GM21515 (cell line): Measurements from ENCODE around the gene DTWD1.
A peak's percentile ranks its signal among the peaks of the same experiment; 100 is the strongest.
"Not testable (repeated sequence)": the region's sequence is repeated elsewhere in the genome, so short reads cannot be mapped to it uniquely, and the experiment has no call there.

Experiments
- ATAC-seq: cut with Tn5 transposase; IDR thresholded peaks from one replicate; pipeline ENCODE4 v1.9.1; 2021; ENCODE audit not compliant: unreplicated experiment

DTWD1 gene, protein sequence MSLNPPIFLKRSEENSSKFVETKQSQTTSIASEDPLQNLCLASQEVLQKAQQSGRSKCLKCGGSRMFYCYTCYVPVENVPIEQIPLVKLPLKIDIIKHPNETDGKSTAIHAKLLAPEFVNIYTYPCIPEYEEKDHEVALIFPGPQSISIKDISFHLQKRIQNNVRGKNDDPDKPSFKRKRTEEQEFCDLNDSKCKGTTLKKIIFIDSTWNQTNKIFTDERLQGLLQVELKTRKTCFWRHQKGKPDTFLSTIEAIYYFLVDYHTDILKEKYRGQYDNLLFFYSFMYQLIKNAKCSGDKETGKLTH

DNA sequence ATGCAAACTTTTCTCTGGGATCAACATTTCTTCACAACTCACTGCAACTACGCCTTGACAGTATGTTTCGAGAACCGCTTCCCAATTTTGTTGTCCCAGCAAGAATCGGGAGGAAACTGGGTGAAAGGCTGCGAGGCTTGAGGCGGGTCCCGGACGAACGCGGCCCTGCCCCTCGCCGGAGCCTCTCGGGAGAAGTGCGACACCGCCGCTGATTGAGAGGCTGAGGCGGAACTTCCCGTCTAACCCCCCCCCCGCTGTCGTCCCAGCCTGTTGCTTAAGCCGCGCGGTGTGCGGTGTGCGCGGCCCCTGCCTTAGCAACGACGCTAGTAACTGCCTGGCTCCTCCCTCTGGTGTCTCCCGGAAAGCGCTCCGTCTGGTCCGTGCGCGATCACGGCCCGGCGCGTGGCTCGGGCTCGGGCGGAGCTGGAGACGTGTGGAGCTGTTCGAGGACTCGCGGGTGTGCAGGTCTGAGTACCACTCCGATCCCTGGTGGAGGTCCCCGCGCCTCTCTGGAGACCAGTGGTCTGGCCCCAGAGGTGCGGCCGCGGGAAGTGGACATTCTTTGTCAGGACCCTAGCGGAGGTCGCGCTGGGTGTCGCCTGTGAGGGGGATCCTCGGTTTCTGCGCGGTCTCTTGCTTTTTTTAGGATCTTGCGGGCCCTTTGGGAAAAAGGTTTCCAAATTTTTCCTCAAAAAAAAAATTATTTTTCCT, at the start of gene DTWD1, which contains the start of gene FAM227B:
Gene DTWD1 (plus strand): TSS at position 391 of the 711 bp plus-strand sequence. CDS start 4,120 bp downstream, outside the sequence.
Gene FAM227B (minus strand): TSS at position 161 of the 711 bp plus-strand sequence. CDS start 5,647 bp downstream, outside the sequence.
- peak; percentile 98 for ATAC-seq

DNA sequence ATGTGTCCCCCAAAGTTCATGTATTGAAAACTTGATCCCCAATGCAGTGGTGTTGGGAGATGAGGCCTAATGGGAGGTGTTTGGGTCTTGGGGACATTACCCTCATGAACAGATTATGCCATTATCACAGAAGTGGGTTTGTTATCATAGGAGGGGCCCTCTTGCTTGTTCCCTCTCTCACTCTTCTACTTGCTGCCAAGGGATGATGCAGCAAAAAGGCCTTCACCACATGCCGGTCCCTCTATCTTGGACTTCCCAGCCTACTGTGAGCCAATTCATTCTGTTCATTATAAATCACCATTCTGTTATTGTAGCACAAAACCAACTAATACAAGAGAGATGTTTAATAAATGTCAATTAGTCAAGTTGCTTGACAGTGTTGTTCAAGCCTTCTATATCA, 47.4 kb upstream of the DTWD1 start:
- ATAC-seq, result no peak

- peak; percentile 70 for ATAC-seq
These were observed 31.8 kb upstream of the DTWD1 start for GRCh38 chr15:49589030-49589429.

- not testable (repeated sequence) for ATAC-seq
These were observed 28.0 kb upstream of the DTWD1 start for GRCh38 chr15:49592829-49593316.

- ATAC-seq, result no peak
These were observed 16.0 kb upstream of the DTWD1 start for GRCh38 chr15:49604625-49605409.

- no peak for ATAC-seq
These were observed 15.3 kb upstream of the DTWD1 start for GRCh38 chr15:49605588-49605987.

DNA sequence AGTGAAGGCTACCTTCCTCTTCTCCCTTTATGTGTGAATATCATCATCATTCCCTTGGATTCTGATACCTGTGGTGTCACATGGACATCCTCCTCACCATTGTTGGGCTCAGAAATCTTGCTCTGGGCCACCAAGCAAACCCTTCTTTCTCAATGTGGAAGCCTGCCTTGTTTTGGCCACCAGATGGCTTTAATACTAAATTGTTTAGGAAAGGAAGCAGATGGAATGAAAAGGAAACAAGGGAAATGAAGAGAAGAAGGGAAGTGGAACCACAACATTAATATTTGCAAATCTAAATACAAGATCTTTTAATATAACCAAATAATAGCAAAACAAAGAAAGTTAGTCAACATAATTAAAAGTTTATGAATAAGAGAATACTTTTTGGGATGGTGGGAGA, 14.3 kb upstream of the DTWD1 start:
- no peak for ATAC-seq

DNA sequence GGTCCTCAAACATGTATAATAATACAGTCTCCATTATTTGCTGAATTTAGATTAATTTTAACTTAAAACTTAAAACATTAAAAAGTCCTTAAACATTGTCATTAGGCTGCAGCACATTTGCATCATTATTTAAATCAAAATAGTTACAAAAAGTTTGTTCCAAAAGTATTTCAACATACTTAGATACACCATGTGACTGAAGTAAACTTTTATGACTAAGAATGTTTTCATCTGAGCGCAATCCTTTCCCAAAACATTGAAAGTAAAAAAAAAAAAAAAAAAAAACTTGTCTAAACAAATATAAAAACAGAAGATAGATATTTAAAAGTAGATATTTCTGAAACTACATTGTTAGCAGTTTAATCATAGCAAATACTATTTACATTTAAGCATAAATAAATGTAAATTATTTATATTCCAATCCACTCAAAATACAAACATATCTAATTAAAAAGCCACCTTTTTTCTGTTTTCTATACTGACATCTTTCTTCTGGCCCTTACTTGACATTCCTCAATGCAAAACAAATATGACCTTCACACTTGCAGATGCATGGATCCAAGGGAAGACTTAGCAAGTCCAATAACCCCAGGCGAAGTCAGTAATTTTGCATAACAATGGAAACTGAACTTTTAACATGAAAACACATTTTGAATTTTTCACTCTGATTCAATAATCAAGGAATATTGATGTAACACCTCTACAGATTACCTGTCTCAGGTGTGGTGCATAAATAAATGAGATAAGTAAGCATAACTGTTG, 10.5 kb upstream of the DTWD1 start:
- no peak for ATAC-seq

GRCh38 chr15:49612240-49612639, 8.6 kb upstream of the DTWD1 start:
- not testable (repeated sequence) for ATAC-seq

GRCh38 chr15:49619226-49619625, 1.6 kb upstream of the DTWD1 start:
- no peak for ATAC-seq

DNA sequence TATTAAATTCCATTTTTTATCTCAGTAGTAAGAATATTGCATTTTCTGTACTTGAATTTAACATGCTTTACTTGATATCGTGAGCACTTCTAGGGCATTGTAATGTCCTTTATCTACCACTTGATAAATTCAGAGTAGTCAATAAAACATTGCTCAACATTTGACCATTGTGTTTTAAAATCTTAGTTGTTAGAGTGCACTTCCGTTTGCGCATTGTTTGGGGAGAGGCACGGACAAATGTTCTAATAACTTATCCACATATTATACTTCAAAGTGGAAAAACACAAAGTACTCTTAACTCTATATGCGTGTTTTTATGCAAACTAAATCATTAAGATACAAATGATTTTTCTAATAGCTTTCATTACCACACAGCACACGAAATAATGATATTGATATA, 649 bp upstream of the DTWD1 start:
- ATAC-seq, result peak; percentile 6

GRCh38 chr15:49621401-49621811, 558 bp downstream of the DTWD1 start:
- no peak for ATAC-seq

DNA sequence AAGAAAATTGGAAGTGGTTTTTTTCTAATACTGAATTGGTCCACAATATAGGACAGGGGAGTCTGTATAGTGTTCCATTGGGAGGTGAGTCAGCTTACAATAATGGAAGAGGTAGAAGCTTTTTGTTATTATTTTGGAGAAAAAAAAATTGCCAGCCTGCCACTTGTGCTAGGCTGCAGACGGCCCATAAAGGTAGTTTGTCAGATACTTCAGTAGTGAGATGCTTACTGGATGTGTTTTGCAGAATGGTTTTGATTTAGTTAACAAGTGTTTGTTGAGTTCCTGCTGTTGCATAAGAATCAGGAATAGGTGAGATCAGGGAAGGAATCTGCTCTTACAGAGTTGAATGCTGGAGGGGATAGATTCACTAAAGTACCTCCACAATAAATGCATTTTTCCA, 1.0 kb downstream of the DTWD1 start:
- ATAC-seq, result no peak

GRCh38 chr15:49622561-49622960, 1.7 kb downstream of the DTWD1 start:
- ATAC-seq, result no peak

DNA sequence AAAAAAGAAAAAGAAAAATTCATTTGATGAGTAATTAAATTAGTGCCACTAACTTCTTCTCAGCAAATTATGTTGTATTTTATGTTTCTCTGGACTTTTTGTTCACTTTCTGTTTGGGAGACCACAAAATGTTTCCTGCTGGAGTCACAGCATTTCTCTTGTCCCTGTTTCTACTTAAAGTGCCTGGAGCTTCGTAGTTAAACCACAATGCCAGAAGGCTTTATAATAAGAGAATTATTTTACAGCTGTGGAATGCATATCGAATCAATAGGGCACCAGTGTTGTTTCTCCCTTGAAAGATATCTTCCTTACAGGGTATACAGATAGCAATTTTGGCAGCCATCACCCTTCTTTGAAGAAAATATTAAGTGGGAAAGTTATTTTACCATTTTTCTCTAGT, 3.2 kb downstream of the DTWD1 start:
- no peak for ATAC-seq

DNA sequence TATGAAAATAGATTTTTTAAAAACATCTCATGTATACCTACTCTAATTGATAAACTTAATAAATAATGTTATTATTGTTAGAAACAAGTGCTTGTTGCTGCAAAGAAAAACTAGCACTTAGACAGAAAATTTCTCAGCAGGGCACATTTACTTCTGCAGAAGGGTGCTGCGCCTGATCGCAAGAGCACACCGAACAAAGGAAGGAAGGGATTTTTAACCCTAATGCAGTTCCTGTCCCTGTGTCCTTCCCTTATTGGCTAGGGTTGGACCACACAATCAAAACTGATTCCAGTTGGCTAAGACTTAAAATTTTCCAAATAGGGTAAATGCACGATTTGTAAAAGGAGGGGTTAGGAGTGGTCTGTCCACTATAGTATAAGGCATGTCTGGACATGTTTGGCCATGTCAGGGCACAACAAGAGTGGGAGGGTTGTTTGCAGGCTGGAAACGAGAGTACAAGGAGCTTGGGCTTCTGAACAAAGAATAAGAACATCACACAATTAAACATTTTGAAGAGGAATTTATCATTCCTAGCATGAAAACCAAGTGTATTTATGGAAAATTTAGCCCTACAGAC, 4.7 kb downstream of the DTWD1 start:
- ATAC-seq, result no peak

DNA sequence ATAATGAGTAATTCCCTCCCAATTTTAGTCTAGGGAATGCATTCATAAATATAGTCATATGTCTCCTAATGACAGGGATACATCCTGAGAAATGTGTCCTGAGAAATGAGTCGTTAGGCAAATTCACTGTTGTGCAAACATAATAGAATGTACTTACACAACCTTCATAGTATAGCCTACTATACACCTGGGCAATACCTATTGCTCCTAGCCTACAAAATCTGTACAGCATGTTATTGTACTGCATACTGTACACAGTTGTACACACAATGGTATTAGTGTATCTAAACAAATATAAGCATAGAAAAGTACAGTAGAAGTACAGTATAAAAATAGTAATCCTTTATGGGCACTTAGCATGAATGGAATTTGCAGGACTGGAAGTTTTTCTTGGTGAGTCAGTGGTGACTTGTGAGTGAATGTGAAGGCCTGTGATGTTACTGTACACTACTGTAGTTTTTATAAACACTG, 6.6 kb downstream of the DTWD1 start:
- no peak for ATAC-seq

- no peak for ATAC-seq
These were observed 7.5 kb downstream of the DTWD1 start for GRCh38 chr15:49628379-49628778.

- ATAC-seq, result no peak
These were observed 17.0 kb downstream of the DTWD1 start for GRCh38 chr15:49637857-49638256.

DNA sequence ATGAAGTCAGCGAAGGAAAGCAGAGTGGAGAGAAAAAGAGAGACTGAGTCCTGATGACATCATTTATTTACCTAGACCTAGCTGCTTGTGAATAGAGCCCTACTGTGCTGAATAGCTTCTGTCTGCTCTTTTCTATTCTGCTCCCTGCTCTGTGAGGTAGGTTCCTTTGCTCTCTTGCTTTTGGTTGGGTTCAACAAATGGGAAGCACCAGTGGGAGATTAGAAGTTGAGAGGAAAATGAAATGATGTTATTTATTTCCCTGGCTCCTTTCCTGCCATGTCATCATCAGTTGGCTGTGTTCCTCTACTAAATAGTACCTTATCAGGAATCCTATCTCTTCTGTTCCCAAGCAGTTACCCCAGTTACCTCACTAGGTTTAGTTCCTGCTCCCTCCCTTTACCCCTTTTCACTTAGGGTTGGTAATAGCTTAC, 23.5 kb downstream of the DTWD1 start:
- no peak for ATAC-seq
